ENCODE results near the gene PITPNM2.

Gene PITPNM2

GRCh38 chr12:123134271-123134671, 16.6 kb downstream of the PITPNM2 start:
- no peak for ATAC-seq
- no peak for TF ChIP-seq TCF4 (CRISPR knock-in tag; IDR thresholded peaks at IDR 0.05; ENCODE audit: borderline replicate concordance)
- no peak for TF ChIP-seq SNAI2 (CRISPR knock-in tag; IDR thresholded peaks at IDR 0.05)
- TF ChIP-seq BACH2 (CRISPR knock-in tag; IDR thresholded peaks at IDR 0.05; ENCODE audit: borderline replicate concordance): no peak
- TF ChIP-seq TSHZ2 (CRISPR knock-in tag; IDR thresholded peaks at IDR 0.05): no peak
- no peak for TF ChIP-seq ZNF8 (CRISPR knock-in tag; IDR thresholded peaks at IDR 0.05)
- no peak for TF ChIP-seq ESRRG (CRISPR knock-in tag; IDR thresholded peaks at IDR 0.05)
- no peak for TF ChIP-seq OSR1 (CRISPR knock-in tag; IDR thresholded peaks at IDR 0.05)
- no peak for TF ChIP-seq POU6F1 (CRISPR knock-in tag; IDR thresholded peaks at IDR 0.05; ENCODE audit: borderline replicate concordance, low read depth)
- TF ChIP-seq CREB5 (CRISPR knock-in tag; IDR thresholded peaks at IDR 0.05; ENCODE audit: low read depth): no peak
- TF ChIP-seq GLIS3 (CRISPR knock-in tag; IDR thresholded peaks at IDR 0.05): no peak
- no peak for TF ChIP-seq TOX (CRISPR knock-in tag; IDR thresholded peaks at IDR 0.05; ENCODE audit: borderline replicate concordance)
- TF ChIP-seq PPARA (CRISPR knock-in tag; IDR thresholded peaks at IDR 0.05; ENCODE audit: borderline replicate concordance): no peak
- no peak for TF ChIP-seq ZFP30 (CRISPR knock-in tag; IDR thresholded peaks at IDR 0.05)
- no peak for TF ChIP-seq ZNF565 (CRISPR knock-in tag; conservative IDR thresholded peaks at IDR 0.05; ENCODE audit: low read depth)
- no peak for TF ChIP-seq RARB (CRISPR knock-in tag; IDR thresholded peaks at IDR 0.05)
- no peak for TF ChIP-seq CSDC2 (CRISPR knock-in tag; IDR thresholded peaks at IDR 0.05)

- no peak for ATAC-seq
These were observed 17.2 kb downstream of the PITPNM2 start for GRCh38 chr12:123133701-123134100.

More at GRCh38 chr12:123133701-123134100, 17.2 kb downstream of the PITPNM2 start:
- TF ChIP-seq POU6F1 (CRISPR knock-in tag; IDR thresholded peaks at IDR 0.05; ENCODE audit: borderline replicate concordance, low read depth) (no peak), ISL1 (CRISPR knock-in tag; IDR thresholded peaks at IDR 0.05) (no peak), OSR1 (CRISPR knock-in tag; IDR thresholded peaks at IDR 0.05) (no peak), SNAI2 (CRISPR knock-in tag; IDR thresholded peaks at IDR 0.05) (no peak), ESRRG (CRISPR knock-in tag; IDR thresholded peaks at IDR 0.05) (no peak), ARNTL (CRISPR knock-in tag; IDR thresholded peaks at IDR 0.05; ENCODE audit: borderline replicate concordance, low read depth) (no peak), TCF4 (CRISPR knock-in tag; IDR thresholded peaks at IDR 0.05; ENCODE audit: borderline replicate concordance) (no peak), PPARA (CRISPR knock-in tag; IDR thresholded peaks at IDR 0.05; ENCODE audit: borderline replicate concordance) (no peak), PATZ1 (CRISPR knock-in tag; IDR thresholded peaks at IDR 0.05; ENCODE audit: borderline replicate concordance) (no peak), GLIS3 (CRISPR knock-in tag; IDR thresholded peaks at IDR 0.05) (no peak), ZNF565 (CRISPR knock-in tag; conservative IDR thresholded peaks at IDR 0.05; ENCODE audit: low read depth) (no peak), ZNF70 (CRISPR knock-in tag; IDR thresholded peaks at IDR 0.05) (no peak), TSHZ2 (CRISPR knock-in tag; IDR thresholded peaks at IDR 0.05) (no peak), ZC3H10 (CRISPR knock-in tag; IDR thresholded peaks at IDR 0.05) (no peak), ZFP3 (CRISPR knock-in tag; IDR thresholded peaks at IDR 0.05) (no peak), CREB5 (CRISPR knock-in tag; IDR thresholded peaks at IDR 0.05; ENCODE audit: low read depth) (no peak), CSRNP3 (CRISPR knock-in tag; IDR thresholded peaks at IDR 0.05) (no peak), RARB (CRISPR knock-in tag; IDR thresholded peaks at IDR 0.05) (no peak), ZNF8 (CRISPR knock-in tag; IDR thresholded peaks at IDR 0.05) (no peak)
